SU-DHL-6 (cell line): ENCODE measurements around the gene SDCCAG8.

ENCODE experiments used
- CTCF ChIP-seq: fragments of 200-600 bp; sonication (generic); IDR thresholded peaks from one replicate; pipeline ENCODE4 v1.5.1; 2017; ENCODE audit warnings: antibody characterized with exemption, mild to moderate bottlenecking, low read length, moderate library complexity; ENCODE audit not compliant: insufficient read depth, poor library complexity, severe bottlenecking
- EZH2phosphoT487 ChIP-seq: fragments of 200-600 bp; sonication (generic), shearing (Covaris generic); conservative IDR thresholded peaks from 2 replicates; pipeline ENCODE4 v1.6.1; 2018; ENCODE audit warnings: mild to moderate bottlenecking, antibody characterized with exemption, low read length, moderate library complexity, mixed read lengths

GRCh38 chr1:243254927-243255790 is 682 bp upstream of the SDCCAG8 start, which contains the start of gene CEP170:
- TF ChIP-seq CTCF (no peak), EZH2phosphoT487 (no peak)
